ENCODE results near the gene PIP4K2A. TPM values are rescaled to one million over a fixed set of nuclear protein-coding genes. Genes with fewer than 3 reads are reported as not detected.

The PIP4K2A gene
- total and polyA plus RNA-seq, 4 donors = 7.3 to 42.2 (median 27.6) TPM

DNA sequence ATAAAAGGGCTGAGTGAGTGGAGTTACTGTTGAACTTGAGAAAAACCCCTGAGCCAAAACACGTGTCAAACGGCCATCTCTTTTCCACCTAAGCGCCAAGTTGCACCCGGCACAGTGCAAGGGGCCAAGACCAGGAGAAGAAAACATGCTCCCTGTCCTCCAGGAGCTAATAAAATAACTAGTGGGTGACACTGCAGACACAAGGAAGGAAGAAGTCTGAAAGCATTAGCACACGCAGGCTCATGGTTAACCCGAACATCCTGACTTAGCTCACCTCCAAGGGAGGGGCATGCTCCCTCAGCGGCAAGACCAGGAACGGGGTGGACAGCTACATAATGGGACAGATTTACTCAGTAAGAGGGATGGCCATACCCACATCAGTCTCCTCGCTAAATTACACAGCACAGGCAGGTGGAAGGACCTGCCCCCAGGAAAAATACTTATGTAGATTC, 65.0 kb downstream of the PIP4K2A start:
- no peaks in the 10 kb centered on the region for H3K9me3 ChIP-seq (ENCODE audit: control insufficient read depth in 4 of 4, insufficient read depth in 3 of 4, low read length in 3 of 4)
- no peak overlapping the region for H3K9ac ChIP-seq (ENCODE audit: insufficient read depth in 1 of 2, low read length in 2 of 2)
- WGBS, 2 donors = 35 to 53% methylated on average over 9 of the region's 9 CpGs
- H3K27ac ChIP-seq (ENCODE audit: low read depth in 1 of 2, low read length in 1 of 2) = no peak overlapping the region
- H3K27me3 ChIP-seq (ENCODE audit: control insufficient read depth in 3 of 3, insufficient read depth in 3 of 3, low read length in 2 of 3) = no peaks in the 10 kb centered on the region
- no peak for DNase-seq
- H3K4me3 ChIP-seq = no peak overlapping the region
- H3K4me1 ChIP-seq (ENCODE audit: control insufficient read depth in 5 of 5, insufficient read depth in 5 of 5, low read length in 5 of 5) = peaks cover 7 to 29% (median 16%) of the 10 kb centered on the region in 5 donors
- ATAC-seq (ENCODE audit: insufficient read depth, low FRiP score) = no peak
- TF ChIP-seq, protein P1, sequence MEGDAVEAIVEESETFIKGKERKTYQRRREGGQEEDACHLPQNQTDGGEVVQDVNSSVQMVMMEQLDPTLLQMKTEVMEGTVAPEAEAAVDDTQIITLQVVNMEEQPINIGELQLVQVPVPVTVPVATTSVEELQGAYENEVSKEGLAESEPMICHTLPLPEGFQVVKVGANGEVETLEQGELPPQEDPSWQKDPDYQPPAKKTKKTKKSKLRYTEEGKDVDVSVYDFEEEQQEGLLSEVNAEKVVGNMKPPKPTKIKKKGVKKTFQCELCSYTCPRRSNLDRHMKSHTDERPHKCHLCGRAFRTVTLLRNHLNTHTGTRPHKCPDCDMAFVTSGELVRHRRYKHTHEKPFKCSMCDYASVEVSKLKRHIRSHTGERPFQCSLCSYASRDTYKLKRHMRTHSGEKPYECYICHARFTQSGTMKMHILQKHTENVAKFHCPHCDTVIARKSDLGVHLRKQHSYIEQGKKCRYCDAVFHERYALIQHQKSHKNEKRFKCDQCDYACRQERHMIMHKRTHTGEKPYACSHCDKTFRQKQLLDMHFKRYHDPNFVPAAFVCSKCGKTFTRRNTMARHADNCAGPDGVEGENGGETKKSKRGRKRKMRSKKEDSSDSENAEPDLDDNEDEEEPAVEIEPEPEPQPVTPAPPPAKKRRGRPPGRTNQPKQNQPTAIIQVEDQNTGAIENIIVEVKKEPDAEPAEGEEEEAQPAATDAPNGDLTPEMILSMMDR (IDR thresholded peaks at IDR 0.05; ENCODE audit: control extremely low read depth, extremely low read depth) = no peak
- H3K36me3 ChIP-seq (ENCODE audit: control insufficient read depth in 4 of 4, insufficient read depth in 4 of 4, low read length in 4 of 4) = peaks cover 0 to 2% (median 0%) of the 10 kb centered on the region in 4 donors

DNA sequence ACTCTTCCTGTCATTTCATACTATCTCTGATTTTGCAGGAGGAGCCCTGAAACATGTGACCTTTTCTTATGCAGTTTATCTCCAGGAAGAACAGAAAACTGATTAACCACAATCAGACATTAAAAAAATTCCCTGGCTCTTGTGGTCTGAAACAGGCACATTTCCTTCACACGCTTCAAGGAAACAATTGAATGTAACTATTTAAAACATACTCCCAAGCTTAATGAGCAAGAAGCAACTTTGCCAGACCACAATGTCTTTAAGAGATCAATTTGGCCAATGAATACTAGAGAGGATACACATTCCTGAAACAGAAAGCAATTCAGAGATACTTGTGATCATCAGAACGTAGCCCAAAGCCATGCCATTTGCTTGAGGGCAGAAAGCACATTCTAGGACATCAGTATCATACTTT, 65.8 kb downstream of the PIP4K2A start:
- Histone ChIP-seq H3K36me3 (ENCODE audit: control insufficient read depth in 4 of 4, insufficient read depth in 4 of 4, low read length in 4 of 4) (peaks cover 0 to 2% (median 0%) of the 10 kb centered on the region in 4 donors), H3K4me1 (ENCODE audit: control insufficient read depth in 5 of 5, insufficient read depth in 5 of 5, low read length in 5 of 5) (peaks cover 7 to 34% (median 16%) of the 10 kb centered on the region in 5 donors), H3K9me3 (ENCODE audit: control insufficient read depth in 4 of 4, insufficient read depth in 3 of 4, low read length in 3 of 4) (no peaks in the 10 kb centered on the region), H3K27ac (ENCODE audit: low read depth in 1 of 2, low read length in 1 of 2) (no peak overlapping the region), H3K27me3 (ENCODE audit: control insufficient read depth in 3 of 3, insufficient read depth in 3 of 3, low read length in 2 of 3) (no peaks in the 10 kb centered on the region), H3K9ac (ENCODE audit: insufficient read depth in 1 of 2, low read length in 2 of 2) (no peak overlapping the region), H3K4me3 (no peak overlapping the region)
- DNase-seq = no peak
- WGBS, 2 donors = 31% methylated on average over 2 of the region's 2 CpGs
- TF ChIP-seq, protein P1 (IDR thresholded peaks at IDR 0.05; ENCODE audit: control extremely low read depth, extremely low read depth) = no peak
- no peak for ATAC-seq (ENCODE audit: insufficient read depth, low FRiP score)

DNA sequence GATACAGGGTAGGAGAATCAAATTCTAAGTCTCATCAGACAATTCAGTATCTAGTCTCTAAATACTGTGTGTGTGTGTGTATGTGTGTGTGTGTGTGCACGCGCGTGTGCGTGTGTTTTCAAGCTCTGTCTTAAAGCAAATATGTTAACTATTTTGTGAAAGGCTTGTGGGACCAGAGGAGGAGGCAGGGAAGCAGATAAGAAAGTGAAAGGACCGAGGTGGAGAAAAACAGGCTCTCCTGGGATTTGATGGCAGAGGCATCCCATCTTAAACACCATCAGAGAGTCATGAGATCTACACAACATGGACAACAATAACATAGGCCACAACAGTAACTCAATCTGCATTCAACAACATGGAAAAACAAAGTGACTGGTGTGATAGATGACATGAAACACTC, 67.1 kb downstream of the PIP4K2A start:
- H3K9me3 ChIP-seq (ENCODE audit: control insufficient read depth in 4 of 4, insufficient read depth in 3 of 4, low read length in 3 of 4) = no peaks in the 10 kb centered on the region
- DNase-seq = no peak
- no peaks in the 10 kb centered on the region for H3K27me3 ChIP-seq (ENCODE audit: control insufficient read depth in 3 of 3, insufficient read depth in 3 of 3, low read length in 2 of 3)
- H3K36me3 ChIP-seq (ENCODE audit: control insufficient read depth in 4 of 4, insufficient read depth in 4 of 4, low read length in 4 of 4) = no peaks in the 10 kb centered on the region
- no peak for ATAC-seq (ENCODE audit: insufficient read depth, low FRiP score)
- no peak overlapping the region for H3K27ac ChIP-seq (ENCODE audit: low read depth in 1 of 2, low read length in 1 of 2)
- WGBS, 2 donors = 66 to 86% methylated on average over 5 of the region's 5 CpGs
- no peak overlapping the region for H3K9ac ChIP-seq (ENCODE audit: insufficient read depth in 1 of 2, low read length in 2 of 2)
- H3K4me3 ChIP-seq = no peak overlapping the region
- TF ChIP-seq, protein P1 (IDR thresholded peaks at IDR 0.05; ENCODE audit: control extremely low read depth, extremely low read depth) = no peak
- H3K4me1 ChIP-seq (ENCODE audit: control insufficient read depth in 5 of 5, insufficient read depth in 5 of 5, low read length in 5 of 5) = peaks cover 7 to 42% (median 13%) of the 10 kb centered on the region in 5 donors

DNA sequence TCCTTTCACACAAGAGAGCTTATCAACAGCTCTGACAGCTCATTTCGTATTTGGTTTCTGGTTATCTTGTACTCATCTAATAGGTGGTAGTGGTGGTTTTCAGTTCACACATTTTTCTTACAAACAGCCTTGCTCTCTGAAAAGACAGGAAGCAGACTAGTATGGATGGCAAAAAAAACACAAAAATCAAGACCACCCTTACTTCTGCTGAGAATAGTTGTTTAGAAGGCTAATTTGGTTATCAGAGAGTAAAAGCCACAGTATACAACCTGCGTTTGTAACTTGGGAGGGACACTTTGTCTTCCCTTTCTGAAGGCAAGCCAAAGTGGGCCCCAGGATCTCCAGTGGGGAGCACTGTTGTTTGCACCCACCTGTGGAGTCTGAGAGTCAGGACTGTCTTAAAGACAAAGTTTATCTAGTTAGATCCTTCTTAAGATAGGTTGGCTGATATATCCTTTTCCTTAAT, 68.0 kb downstream of the PIP4K2A start:
- no peaks in the 10 kb centered on the region for H3K27me3 ChIP-seq (ENCODE audit: control insufficient read depth in 3 of 3, insufficient read depth in 3 of 3, low read length in 2 of 3)
- no peak for ATAC-seq (ENCODE audit: insufficient read depth, low FRiP score)
- no peak overlapping the region for H3K4me3 ChIP-seq
- peaks cover 10 to 42% (median 10%) of the 10 kb centered on the region in 5 donors for H3K4me1 ChIP-seq (ENCODE audit: control insufficient read depth in 5 of 5, insufficient read depth in 5 of 5, low read length in 5 of 5)
- H3K36me3 ChIP-seq (ENCODE audit: control insufficient read depth in 4 of 4, insufficient read depth in 4 of 4, low read length in 4 of 4) = no peaks in the 10 kb centered on the region
- no peaks in the 10 kb centered on the region for H3K9me3 ChIP-seq (ENCODE audit: control insufficient read depth in 4 of 4, insufficient read depth in 3 of 4, low read length in 3 of 4)
- 43 to 59% methylated on average over 2 of the region's 2 CpGs for WGBS, 2 donors
- DNase-seq = no peak
- TF ChIP-seq, protein P1 (IDR thresholded peaks at IDR 0.05; ENCODE audit: control extremely low read depth, extremely low read depth) = no peak
- H3K27ac ChIP-seq (ENCODE audit: low read depth in 1 of 2, low read length in 1 of 2) = no peak overlapping the region
- no peak overlapping the region for H3K9ac ChIP-seq (ENCODE audit: insufficient read depth in 1 of 2, low read length in 2 of 2)

Measured in lung (tissue), 12 donors.